H1 (cell line): Measurements from ENCODE around the gene RFC3.

Experiments
- HDAC6 ChIP-seq: IDR thresholded peaks from one replicate; pipeline ENCODE4 v1.7.1; 2012; ENCODE audit warnings: low read depth, mild to moderate bottlenecking, inconsistent platforms, low read length, moderate library complexity
- NRF1 ChIP-seq: IDR thresholded peaks from 2 replicates; pipeline ENCODE4 v1.6.1; 2011; ENCODE audit warnings: mild to moderate bottlenecking, low read depth, low read length, improper control_type of control experiment
- POLR2A ChIP-seq, 2 experiments: IDR thresholded peaks; 1 replicate in 1 of 2; 2 replicates in 1 of 2; pipeline ENCODE4 v1.6.1; 2011; ENCODE audit warnings: low read depth in 2 of 2, low read length in 2 of 2, mild to moderate bottlenecking in 2 of 2; ENCODE audit errors: control extremely low read depth in 1 of 2
- SP1 ChIP-seq: IDR thresholded peaks from 2 replicates; pipeline ENCODE4 v1.6.1; 2011; ENCODE audit warnings: low read depth, low read length
- YY1 ChIP-seq: IDR thresholded peaks from 2 replicates; pipeline ENCODE4 v1.6.1; 2011; ENCODE audit warnings: low read depth, mild to moderate bottlenecking, low read length

DNA sequence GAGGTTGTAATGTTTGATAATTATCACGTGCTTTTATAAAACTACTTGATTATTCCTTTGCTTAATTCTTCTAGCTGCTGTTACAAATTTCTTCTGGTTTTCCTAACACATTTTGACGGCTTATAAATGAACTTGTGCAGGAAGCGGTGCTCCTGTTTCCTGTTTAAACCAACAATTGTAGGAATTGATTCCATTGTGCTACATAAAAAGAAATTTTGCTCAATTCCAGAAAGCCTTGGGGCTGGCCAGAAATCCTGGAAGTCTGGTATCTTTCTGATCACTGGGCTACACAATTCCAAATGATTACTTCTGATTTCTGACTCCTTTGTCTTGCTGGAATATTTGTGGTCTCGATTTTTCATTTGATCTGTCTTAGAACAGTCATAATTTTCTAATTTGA, 14.9 kb downstream of the RFC3 start:
- TF ChIP-seq HDAC6 (no peak), YY1 (no peak), NRF1 (no peak), POLR2A (IDR thresholded peaks at IDR 0.05; ENCODE audit: control extremely low read depth in 1 of 2, low read depth in 2 of 2, low read length in 2 of 2) (no peak), SP1 (no peak)
